SJSA1 (cell line): ENCODE data around the gene CRHBP. TPM values are rescaled to one million over a fixed set of nuclear protein-coding genes. Genes with fewer than 3 reads are reported as not detected.
A peak's percentile ranks its signal among the peaks of the same experiment; 100 is the strongest.

Source experiments
- DNase-seq, 2 experiments: peaks; one replicate each; pipeline ENCODE4 v3.0.0-alpha.2; 2015 to 2020; ENCODE audit warnings: low spot score in 2 of 2, low read depth in 1 of 2
- H3K27ac ChIP-seq: fragments of 250-450 bp; sonication (Bioruptor Pico); 2 replicates; pipeline ENCODE4 v1.5.1; 2020; ENCODE audit warnings: mild to moderate bottlenecking, moderate library complexity
- H3K27me3 ChIP-seq: fragments of 250-450 bp; sonication (Bioruptor Pico); replicated peaks from 2 replicates; pipeline ENCODE4 v1.5.1; 2020; ENCODE audit warnings: mild to moderate bottlenecking, moderate library complexity
- H3K36me3 ChIP-seq: fragments of 250-450 bp; sonication (Bioruptor Pico); 2 replicates; pipeline ENCODE4 v1.5.1; 2020; ENCODE audit warnings: mild to moderate bottlenecking
- H3K4me1 ChIP-seq: fragments of 250-450 bp; sonication (Bioruptor Pico); replicated peaks from 2 replicates; pipeline ENCODE4 v1.6.1; 2021; ENCODE audit warnings: mild to moderate bottlenecking
- H3K4me3 ChIP-seq: fragments of 250-450 bp; sonication (Bioruptor Pico); 2 replicates; pipeline ENCODE4 v1.5.1; 2020; ENCODE audit warnings: mild to moderate bottlenecking
- H3K9me3 ChIP-seq: fragments of 250-450 bp; sonication (Bioruptor Pico); replicated peaks from 2 replicates; pipeline ENCODE4 v1.5.1; 2020; ENCODE audit warnings: mild to moderate bottlenecking
- total RNA-seq: library from RNA; depleted of rRNA; stranded (reverse); fragments of >200 nt; shearing (Covaris generic); gene quantifications from 2 replicates; pipeline ENCODE4 v1.2.3, GENCODE V29; 2014; rRNA removed

CRHBP gene
- total RNA-seq, 1 experiment from 2014 or later = 0.11 TPM

GRCh38 chr5:77011498-77011897 is 58.7 kb downstream of the CRHBP start:
- no peak for DNase-seq
- Histone ChIP-seq H3K36me3 (no peaks in the 10 kb centered on the region), H3K27ac (no peak overlapping the region), H3K4me1 (no peaks in the 10 kb centered on the region), H3K4me3 (no peak overlapping the region), H3K9me3 (no peaks in the 10 kb centered on the region), H3K27me3 (peaks cover 6% of the 10 kb centered on the region)

DNA sequence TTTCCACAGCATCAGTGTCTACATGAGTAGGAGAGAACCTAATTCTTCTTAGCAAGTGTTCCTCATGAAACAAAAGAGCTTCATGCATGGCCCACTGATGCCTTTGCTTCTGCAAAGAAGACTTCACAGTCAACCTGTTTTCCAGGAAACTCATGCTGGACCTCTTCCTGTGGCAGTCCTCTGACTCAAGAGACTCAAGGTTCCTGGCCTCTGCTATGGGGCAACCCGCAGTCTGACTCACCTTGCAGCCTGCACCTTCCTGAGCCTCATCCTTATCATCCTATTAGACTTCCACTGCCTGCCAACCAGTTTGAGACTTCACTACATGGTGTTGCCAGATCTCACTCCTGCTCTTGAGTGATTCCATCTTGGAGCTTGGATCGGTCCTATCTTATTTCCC is 59.8 kb downstream of the CRHBP start:
- H3K27me3 ChIP-seq = peaks cover 6% of the 10 kb centered on the region
- H3K9me3 ChIP-seq = no peaks in the 10 kb centered on the region
- no peaks in the 10 kb centered on the region for H3K36me3 ChIP-seq
- no peak for DNase-seq
- H3K4me3 ChIP-seq = no peak overlapping the region
- no peaks in the 10 kb centered on the region for H3K4me1 ChIP-seq
- no peak overlapping the region for H3K27ac ChIP-seq

- peak in 1 of 2 experiments; percentile 36 for DNase-seq
- Histone ChIP-seq H3K36me3 (no peaks in the 10 kb centered on the region), H3K9me3 (no peaks in the 10 kb centered on the region), H3K4me1 (no peaks in the 10 kb centered on the region), H3K27me3 (peaks cover 2% of the 10 kb centered on the region; the same call in 1 of the 2 replicates), H3K27ac (no peak overlapping the region), H3K4me3 (no peak overlapping the region)
Measured at GRCh38 chr5:77015938-77016569, 63.2 kb downstream of the CRHBP start.

DNA sequence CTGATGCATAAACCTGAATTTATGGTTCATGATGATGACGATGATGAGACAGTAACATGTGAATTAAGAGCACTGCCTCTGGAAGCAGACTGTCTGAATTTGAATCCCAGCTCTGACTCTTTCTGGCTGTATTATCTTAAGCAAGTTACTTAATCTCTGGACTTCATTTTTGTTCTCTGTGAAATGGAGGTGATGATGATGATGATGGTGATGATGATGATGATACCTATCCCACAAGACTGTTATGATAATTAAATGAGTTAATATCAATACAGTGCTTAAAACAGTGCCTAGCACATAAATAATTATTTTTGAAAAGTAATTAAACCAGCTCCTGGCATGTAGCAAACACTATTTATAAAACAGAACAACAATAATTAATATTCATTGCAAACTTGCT is 64.1 kb downstream of the CRHBP start:
- no peaks in the 10 kb centered on the region for H3K4me1 ChIP-seq
- no peak overlapping the region for H3K27ac ChIP-seq
- DNase-seq = no peak

GRCh38 chr5:77017668-77018067 is 64.8 kb downstream of the CRHBP start:
- no peak for DNase-seq
- H3K27me3 ChIP-seq = 0 out of 2 replicates have a peak, but pooled peaks cover 1% of the 10 kb centered on the region
- no peaks in the 10 kb centered on the region for H3K9me3 ChIP-seq
- no peaks in the 10 kb centered on the region for H3K36me3 ChIP-seq
- no peaks in the 10 kb centered on the region for H3K4me1 ChIP-seq
- H3K27ac ChIP-seq = no peak overlapping the region
- no peak overlapping the region for H3K4me3 ChIP-seq

More for the DNA sequence above, 64.1 kb downstream of the CRHBP start:
- no peak overlapping the region for H3K4me3 ChIP-seq
- H3K27me3 ChIP-seq = no peaks in the 10 kb centered on the region
- no peaks in the 10 kb centered on the region for H3K9me3 ChIP-seq
- H3K36me3 ChIP-seq = no peaks in the 10 kb centered on the region

Other genes with a start within 250 kb of the CRHBP start
- gene F2R, start 236.9 kb upstream of the CRHBP start, total RNA-seq = 61.4 and 95.4 TPM in 2 replicates
- 0.41 and 1.2 TPM in 2 replicates for gene F2RL1, start 134.0 kb upstream of the CRHBP start, total RNA-seq
- gene S100Z, start 103.0 kb upstream of the CRHBP start, total RNA-seq = 0.55 TPM in 1 of 2 replicates, not detected in the other
- 25.2 and 26.7 TPM in 2 replicates for gene AGGF1, start 77.4 kb downstream of the CRHBP start, total RNA-seq
- 0.09 and 0.29 TPM in 2 replicates for gene ZBED3, start 134.2 kb downstream of the CRHBP start, total RNA-seq